ENCODE results near the gene APH1B. TPM values are rescaled to one million over a fixed set of nuclear protein-coding genes. Genes with fewer than 3 reads are reported as not detected.
"Not testable (repeated sequence)": the region's sequence is repeated elsewhere in the genome, so short reads cannot be mapped to it uniquely, and the experiment has no call there.

The APH1B gene
- total RNA-seq, 4 donors from 2014 or later, result 0.80 to 9.7 (median 7.1) TPM

GRCh38 chr15:63236272-63236671, 41.1 kb upstream of the APH1B start:
- H3K27ac ChIP-seq, result no peak overlapping the region
- H3K27me3 ChIP-seq, result no peaks in the 10 kb centered on the region
- TF ChIP-seq POLR2AphosphoS5 (IDR thresholded peaks at IDR 0.05) (no peak), POLR2A (IDR thresholded peaks at IDR 0.05) (no peak), EP300 (IDR thresholded peaks at IDR 0.05; ENCODE audit: low read depth) (no peak)
- TF ChIP-seq, protein P1, sequence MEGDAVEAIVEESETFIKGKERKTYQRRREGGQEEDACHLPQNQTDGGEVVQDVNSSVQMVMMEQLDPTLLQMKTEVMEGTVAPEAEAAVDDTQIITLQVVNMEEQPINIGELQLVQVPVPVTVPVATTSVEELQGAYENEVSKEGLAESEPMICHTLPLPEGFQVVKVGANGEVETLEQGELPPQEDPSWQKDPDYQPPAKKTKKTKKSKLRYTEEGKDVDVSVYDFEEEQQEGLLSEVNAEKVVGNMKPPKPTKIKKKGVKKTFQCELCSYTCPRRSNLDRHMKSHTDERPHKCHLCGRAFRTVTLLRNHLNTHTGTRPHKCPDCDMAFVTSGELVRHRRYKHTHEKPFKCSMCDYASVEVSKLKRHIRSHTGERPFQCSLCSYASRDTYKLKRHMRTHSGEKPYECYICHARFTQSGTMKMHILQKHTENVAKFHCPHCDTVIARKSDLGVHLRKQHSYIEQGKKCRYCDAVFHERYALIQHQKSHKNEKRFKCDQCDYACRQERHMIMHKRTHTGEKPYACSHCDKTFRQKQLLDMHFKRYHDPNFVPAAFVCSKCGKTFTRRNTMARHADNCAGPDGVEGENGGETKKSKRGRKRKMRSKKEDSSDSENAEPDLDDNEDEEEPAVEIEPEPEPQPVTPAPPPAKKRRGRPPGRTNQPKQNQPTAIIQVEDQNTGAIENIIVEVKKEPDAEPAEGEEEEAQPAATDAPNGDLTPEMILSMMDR (IDR thresholded peaks at IDR 0.05), result no peak
- H3K36me3 ChIP-seq, result no peaks in the 10 kb centered on the region
- intact Hi-C loops (cut with DNase I; ENCODE audit: low total_unique reads) (no loop called here), in situ Hi-C loops (cut with MboI; ENCODE audit: low pct_ligation_motif_present in 1 of 4, low pct_unique_long_range_greater_than_20kb in 1 of 4, low sequenced_read_pairs in 3 of 4) (no loop called here)
- H3K9me3 ChIP-seq, result no peaks in the 10 kb centered on the region
- no peak overlapping the region for H3K4me3 ChIP-seq
- H3K4me1 ChIP-seq, result peaks cover 15 to 53% (median 26%) of the 10 kb centered on the region in 4 donors
- no peak for DNase-seq

DNA sequence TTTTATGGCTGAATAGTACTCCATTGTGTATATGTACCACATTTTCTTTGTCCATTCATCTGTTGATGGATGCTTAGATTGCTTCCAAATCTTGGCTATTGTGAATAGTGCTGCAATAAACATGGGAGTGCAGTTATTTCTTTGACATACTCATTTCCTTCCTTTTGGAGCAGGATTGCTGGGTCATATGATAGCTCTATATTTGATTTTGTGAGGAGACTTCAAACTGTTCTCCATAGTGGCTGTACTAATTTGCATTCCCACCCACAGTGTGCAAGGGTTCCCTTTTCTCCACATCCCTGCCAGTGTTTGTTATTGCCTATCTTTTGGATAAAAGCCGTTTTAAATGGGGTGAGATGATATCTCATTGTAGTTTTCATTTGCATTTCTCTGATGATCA, 40.3 kb upstream of the APH1B start:
- in situ Hi-C loops (cut with MboI; ENCODE audit: low pct_ligation_motif_present in 1 of 4, low pct_unique_long_range_greater_than_20kb in 1 of 4, low sequenced_read_pairs in 3 of 4); H3K9me3 ChIP-seq; intact Hi-C loops (cut with DNase I; ENCODE audit: low total_unique reads); DNase-seq; H3K27me3 ChIP-seq; H3K4me3 ChIP-seq; H3K36me3 ChIP-seq; H3K27ac ChIP-seq: not testable (repeated sequence)
- H3K4me1 ChIP-seq, result peaks cover 15 to 49% (median 25%) of the 10 kb centered on the region in 4 donors
- WGBS, 2 donors (ENCODE audit: low coverage in 1 of 2), result 50% methylated on average over 1 of the region's 1 CpG

DNA sequence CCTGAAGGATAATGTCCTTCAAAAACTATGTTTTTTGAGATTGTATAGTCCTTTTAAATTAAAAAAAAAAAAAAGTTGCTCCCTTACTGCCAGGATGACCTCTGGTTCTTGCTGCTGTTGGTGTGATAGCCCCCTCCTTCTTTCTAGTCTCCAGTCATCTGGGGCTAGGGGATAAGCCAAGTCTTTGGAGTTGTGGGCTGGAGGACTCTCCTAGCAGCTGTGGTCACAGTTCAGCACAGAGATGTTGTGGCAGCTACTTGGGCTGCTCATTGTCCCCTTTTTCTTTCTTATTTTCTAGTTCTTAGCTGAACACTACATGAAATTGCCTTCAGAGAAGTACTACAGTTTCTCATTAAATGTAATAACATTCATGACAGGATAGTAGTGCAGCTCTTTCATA, 39.2 kb upstream of the APH1B start:
- H3K36me3 ChIP-seq, result no peaks in the 10 kb centered on the region
- H3K27me3 ChIP-seq, result no peaks in the 10 kb centered on the region
- H3K27ac ChIP-seq, result peak overlapping the region in 1 of 4 donors; percentile 2
- no peaks in the 10 kb centered on the region for H3K9me3 ChIP-seq
- peaks cover 15 to 46% (median 22%) of the 10 kb centered on the region in 4 donors for H3K4me1 ChIP-seq
- no peak overlapping the region for H3K4me3 ChIP-seq
- intact Hi-C loops (cut with DNase I; ENCODE audit: low total_unique reads), result no loop called here
- no peak for DNase-seq
- TF ChIP-seq EP300 (IDR thresholded peaks at IDR 0.05; ENCODE audit: low read depth) (no peak), POLR2A (IDR thresholded peaks at IDR 0.05) (no peak), POLR2AphosphoS5 (IDR thresholded peaks at IDR 0.05) (no peak)
- TF ChIP-seq, protein P1 (IDR thresholded peaks at IDR 0.05), result no peak
- in situ Hi-C loops (cut with MboI; ENCODE audit: low pct_ligation_motif_present in 1 of 4, low pct_unique_long_range_greater_than_20kb in 1 of 4, low sequenced_read_pairs in 3 of 4), result no loop called here

DNA sequence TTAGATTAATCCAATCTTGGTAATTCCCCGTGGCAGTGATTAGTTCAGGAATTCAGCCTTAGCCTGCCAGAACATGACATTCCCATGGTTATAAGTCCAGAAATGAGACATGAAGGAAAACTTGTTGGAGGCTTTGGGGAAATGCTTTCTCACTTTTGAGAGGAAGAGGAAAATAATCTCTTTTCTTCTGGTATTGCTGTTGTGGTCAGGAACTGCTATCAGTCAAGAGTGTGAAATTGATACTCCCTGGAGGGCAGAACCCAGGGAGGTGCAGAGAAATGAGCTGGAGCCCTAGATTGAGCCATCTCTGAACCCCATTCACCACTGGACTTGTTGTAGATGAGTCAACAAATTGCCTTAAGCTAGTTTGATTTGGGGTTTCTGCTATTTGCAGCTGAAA, 38.6 kb upstream of the APH1B start:
- Histone ChIP-seq H3K36me3 (no peaks in the 10 kb centered on the region), H3K27me3 (no peaks in the 10 kb centered on the region), H3K27ac (peak overlapping the region in 2 of 4 donors; percentile 2 to 17), H3K4me3 (no peak overlapping the region), H3K4me1 (peaks cover 10 to 41% (median 15%) of the 10 kb centered on the region in 4 donors), H3K9me3 (no peaks in the 10 kb centered on the region)
- 63 to 88% methylated on average over 1 of the region's 1 CpG for WGBS, 2 donors (ENCODE audit: low coverage in 1 of 2)
- TF ChIP-seq POLR2AphosphoS5 (IDR thresholded peaks at IDR 0.05) (no peak), POLR2A (IDR thresholded peaks at IDR 0.05) (no peak), EP300 (IDR thresholded peaks at IDR 0.05; ENCODE audit: low read depth) (no peak)
- TF ChIP-seq, protein P1 (IDR thresholded peaks at IDR 0.05), result no peak
- in situ Hi-C loops (cut with MboI; ENCODE audit: low pct_ligation_motif_present in 1 of 4, low pct_unique_long_range_greater_than_20kb in 1 of 4, low sequenced_read_pairs in 3 of 4) (no loop called here), intact Hi-C loops (cut with DNase I; ENCODE audit: low total_unique reads) (no loop called here)
- DNase-seq, result no peak

DNA sequence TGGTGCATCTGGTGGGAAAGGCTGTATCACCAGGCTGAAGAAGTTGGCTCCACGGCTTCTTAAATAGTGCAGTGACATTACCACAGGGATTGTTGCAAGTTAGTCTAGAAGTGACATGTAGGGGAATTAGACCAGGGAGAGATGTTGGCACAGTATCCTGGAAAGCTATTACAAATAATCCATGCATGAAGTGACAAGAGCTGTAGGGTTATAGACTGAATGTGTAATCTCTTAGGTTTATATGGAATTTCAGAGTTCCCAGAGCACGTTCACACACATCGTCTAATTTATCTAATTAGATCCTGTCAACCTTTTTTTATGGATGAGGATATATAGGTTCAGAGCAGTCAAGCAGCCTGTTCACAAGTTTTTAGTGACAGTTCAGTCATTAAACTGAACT, 37.3 kb upstream of the APH1B start:
- no peak for DNase-seq
- no peak overlapping the region for H3K27ac ChIP-seq
- peaks cover 0 to 37% (median 3%) of the 10 kb centered on the region in 4 donors for H3K4me1 ChIP-seq
- no peak overlapping the region for H3K4me3 ChIP-seq
- no peaks in the 10 kb centered on the region for H3K9me3 ChIP-seq
- TF ChIP-seq, protein P1 (IDR thresholded peaks at IDR 0.05), result no peak
- TF ChIP-seq POLR2AphosphoS5 (IDR thresholded peaks at IDR 0.05) (no peak), POLR2A (IDR thresholded peaks at IDR 0.05) (no peak), EP300 (IDR thresholded peaks at IDR 0.05; ENCODE audit: low read depth) (no peak)
- no peaks in the 10 kb centered on the region for H3K36me3 ChIP-seq
- H3K27me3 ChIP-seq, result no peaks in the 10 kb centered on the region
- WGBS, 2 donors (ENCODE audit: low coverage in 1 of 2), result 81 to 86% methylated on average over 2 to 3 of the region's 3 CpGs
- in situ Hi-C loops (cut with MboI; ENCODE audit: low pct_ligation_motif_present in 1 of 4, low pct_unique_long_range_greater_than_20kb in 1 of 4, low sequenced_read_pairs in 3 of 4) (no loop called here), intact Hi-C loops (cut with DNase I; ENCODE audit: low total_unique reads) (no loop called here)

All from transverse colon (tissue), 4 donors.